Spleen (tissue), 7 donors: ENCODE results near the gene SLC30A7.

Experiments used
- POLR2AphosphoS5 ChIP-seq, 3 donors: sonication (generic); formaldehyde crosslinking; IDR thresholded peaks; one replicate each; pipeline ENCODE4 v1.5.1; 2017; ENCODE audit warnings: antibody characterized with exemption in 3 of 3
- TF ChIP-seq, protein P1 (sequence below), 11 experiments: fragments of 200-600 bp in 7 of 11; fragments of 450-650 bp in 4 of 11; sonication (generic) in 4 of 11; IDR thresholded peaks in 8 of 11; conservative IDR thresholded peaks in 3 of 11; 1 replicate in 7 of 11; 2 replicates in 4 of 11; pipeline versions ENCODE4 v1.4.0 to v1.8.0; 2016 to 2021; ENCODE audit warnings: antibody characterized with exemption in 11 of 11, inconsistent platforms in 4 of 11, mild to moderate bottlenecking in 1 of 11
- donor health status: DM: no; HTN: no; CAD: no; lungs with moderate emphysema.
- donor health status: DM: no; HTN: no; CAD: no.
- donor health status: DM: no; HTN: no; CAD: no.

- TF ChIP-seq, protein P1, sequence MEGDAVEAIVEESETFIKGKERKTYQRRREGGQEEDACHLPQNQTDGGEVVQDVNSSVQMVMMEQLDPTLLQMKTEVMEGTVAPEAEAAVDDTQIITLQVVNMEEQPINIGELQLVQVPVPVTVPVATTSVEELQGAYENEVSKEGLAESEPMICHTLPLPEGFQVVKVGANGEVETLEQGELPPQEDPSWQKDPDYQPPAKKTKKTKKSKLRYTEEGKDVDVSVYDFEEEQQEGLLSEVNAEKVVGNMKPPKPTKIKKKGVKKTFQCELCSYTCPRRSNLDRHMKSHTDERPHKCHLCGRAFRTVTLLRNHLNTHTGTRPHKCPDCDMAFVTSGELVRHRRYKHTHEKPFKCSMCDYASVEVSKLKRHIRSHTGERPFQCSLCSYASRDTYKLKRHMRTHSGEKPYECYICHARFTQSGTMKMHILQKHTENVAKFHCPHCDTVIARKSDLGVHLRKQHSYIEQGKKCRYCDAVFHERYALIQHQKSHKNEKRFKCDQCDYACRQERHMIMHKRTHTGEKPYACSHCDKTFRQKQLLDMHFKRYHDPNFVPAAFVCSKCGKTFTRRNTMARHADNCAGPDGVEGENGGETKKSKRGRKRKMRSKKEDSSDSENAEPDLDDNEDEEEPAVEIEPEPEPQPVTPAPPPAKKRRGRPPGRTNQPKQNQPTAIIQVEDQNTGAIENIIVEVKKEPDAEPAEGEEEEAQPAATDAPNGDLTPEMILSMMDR (IDR thresholded peaks at IDR 0.05 in 8 of 11, conservative IDR thresholded peaks at IDR 0.05 in 3 of 11): no peak
- TF ChIP-seq POLR2AphosphoS5 (IDR thresholded peaks at IDR 0.05): no peak
These were observed 73.4 kb downstream of the SLC30A7 start for GRCh38 chr1:100969327-100969726.
